ENCODE data around the gene DIO1.

Gene DIO1

GRCh38 chr1:53956308-53957168, 62.6 kb downstream of the DIO1 start:
- no peak overlapping the region for H3K4me3 ChIP-seq (ENCODE audit: low read depth, low read length)
- DNase-seq (ENCODE audit: low read depth) = no peak

DNA sequence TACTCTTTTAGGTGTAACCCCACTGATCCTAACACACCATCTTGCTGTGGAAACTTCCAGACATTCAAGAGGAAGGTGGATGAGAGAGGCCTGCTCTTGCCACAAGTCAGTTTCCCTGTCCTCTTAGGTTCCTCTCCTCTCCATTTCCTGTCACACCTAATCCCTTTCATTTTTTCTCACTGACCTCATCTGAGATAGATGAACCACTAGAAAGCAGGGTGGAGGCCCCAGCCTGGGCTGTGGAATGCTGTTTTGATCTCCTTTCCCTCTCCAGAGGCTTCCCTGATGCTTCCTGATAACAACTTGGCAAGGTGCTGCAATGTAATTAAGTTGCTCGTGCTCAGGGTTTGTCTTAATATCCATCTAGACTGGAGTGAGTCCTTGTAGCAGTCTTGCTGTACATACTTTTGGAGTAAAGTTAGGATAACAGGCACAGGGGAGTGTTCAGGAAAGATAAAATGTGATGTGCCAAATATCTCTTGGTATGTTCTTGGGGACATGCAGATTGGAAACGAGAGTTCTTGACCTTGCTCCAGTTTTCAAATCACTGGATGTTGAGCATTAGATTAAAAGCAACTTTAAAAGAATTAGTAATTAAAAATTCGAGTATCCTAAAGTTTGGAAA, 63.3 kb downstream of the DIO1 start:
- no peak for DNase-seq (ENCODE audit: low read depth)
- no peak overlapping the region for H3K4me3 ChIP-seq (ENCODE audit: low read depth, low read length)

- no peak overlapping the region for H3K4me3 ChIP-seq (ENCODE audit: low read depth, low read length)
- no peak for DNase-seq (ENCODE audit: low read depth)
Measured at GRCh38 chr1:53959664-53960250, 65.8 kb downstream of the DIO1 start.

Data from skeletal muscle cell (primary cell).